Fibroblast of mammary gland (primary cell): ENCODE measurements around the gene GALNT7.

Experiments
- DNase-seq: peaks from one replicate; pipeline ENCODE4 v3.0.0-alpha.2; 2010; ENCODE audit warnings: low read depth
- H3K4me3 ChIP-seq: 2 replicates; pipeline ENCODE4 v1.5.1; 2011; ENCODE audit warnings: low read depth, mild to moderate bottlenecking, low read length, moderate library complexity; ENCODE audit not compliant: control insufficient read depth
- TF ChIP-seq, protein P1 (sequence below): conservative IDR thresholded peaks from 2 replicates; pipeline ENCODE4 v1.5.1; 2011; ENCODE audit warnings: low read depth, low read length, inconsistent platforms; ENCODE audit not compliant: control insufficient read depth, insufficient read depth

GALNT7 gene

DNA sequence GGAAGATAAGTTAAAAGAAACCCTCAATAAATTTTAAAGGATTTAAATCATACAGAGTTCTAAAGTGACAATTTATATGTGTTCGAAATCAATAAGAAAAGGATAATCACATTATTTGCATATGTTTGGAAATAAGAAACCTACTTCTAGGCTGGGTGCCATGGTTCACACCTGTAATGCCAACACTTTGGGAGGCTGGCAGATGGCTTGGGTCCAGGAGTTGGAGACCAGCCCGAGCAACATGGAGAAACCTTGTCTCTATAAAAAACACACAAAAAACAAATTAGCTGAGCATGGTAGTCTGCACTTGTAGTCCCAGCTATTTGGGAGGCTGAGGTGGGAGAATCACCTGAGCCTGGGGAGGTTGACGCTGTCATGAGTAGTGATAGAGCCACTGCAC, 194.1 kb downstream of the GALNT7 start:
- no peak for DNase-seq
- H3K4me3 ChIP-seq, result no peak overlapping the region
- TF ChIP-seq, protein P1, sequence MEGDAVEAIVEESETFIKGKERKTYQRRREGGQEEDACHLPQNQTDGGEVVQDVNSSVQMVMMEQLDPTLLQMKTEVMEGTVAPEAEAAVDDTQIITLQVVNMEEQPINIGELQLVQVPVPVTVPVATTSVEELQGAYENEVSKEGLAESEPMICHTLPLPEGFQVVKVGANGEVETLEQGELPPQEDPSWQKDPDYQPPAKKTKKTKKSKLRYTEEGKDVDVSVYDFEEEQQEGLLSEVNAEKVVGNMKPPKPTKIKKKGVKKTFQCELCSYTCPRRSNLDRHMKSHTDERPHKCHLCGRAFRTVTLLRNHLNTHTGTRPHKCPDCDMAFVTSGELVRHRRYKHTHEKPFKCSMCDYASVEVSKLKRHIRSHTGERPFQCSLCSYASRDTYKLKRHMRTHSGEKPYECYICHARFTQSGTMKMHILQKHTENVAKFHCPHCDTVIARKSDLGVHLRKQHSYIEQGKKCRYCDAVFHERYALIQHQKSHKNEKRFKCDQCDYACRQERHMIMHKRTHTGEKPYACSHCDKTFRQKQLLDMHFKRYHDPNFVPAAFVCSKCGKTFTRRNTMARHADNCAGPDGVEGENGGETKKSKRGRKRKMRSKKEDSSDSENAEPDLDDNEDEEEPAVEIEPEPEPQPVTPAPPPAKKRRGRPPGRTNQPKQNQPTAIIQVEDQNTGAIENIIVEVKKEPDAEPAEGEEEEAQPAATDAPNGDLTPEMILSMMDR, result no peak

DNA sequence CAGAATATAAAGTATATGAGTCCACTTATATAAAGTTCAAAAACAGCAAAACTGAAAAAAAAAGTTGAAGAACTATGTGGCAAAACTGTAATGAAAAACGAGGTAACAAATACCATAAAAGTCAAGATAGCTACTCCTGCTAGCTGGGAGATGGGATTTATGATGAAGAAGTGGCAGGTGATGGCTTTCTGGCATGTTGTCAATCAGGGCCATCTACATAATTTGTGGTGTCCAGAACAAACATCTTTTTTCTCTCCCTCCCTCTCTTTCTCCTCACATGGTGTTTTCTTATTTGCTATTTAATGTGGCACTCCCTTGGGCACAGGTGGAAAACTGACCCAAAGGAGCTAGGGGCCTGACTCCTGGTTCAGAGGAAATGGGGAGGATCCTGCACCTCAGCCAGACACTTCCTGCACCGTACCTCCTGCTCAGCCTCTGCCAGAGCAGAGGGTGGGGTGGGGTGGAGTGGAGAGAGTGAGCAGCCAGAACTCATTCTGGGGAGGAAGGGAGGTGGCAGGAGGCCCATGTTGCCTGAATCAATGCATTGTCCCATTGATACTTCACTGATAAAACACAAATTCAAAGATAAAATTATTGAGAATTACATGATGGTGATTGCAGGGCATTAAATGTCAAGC, 196.9 kb downstream of the GALNT7 start:
- no peak overlapping the region for H3K4me3 ChIP-seq
- no peak for DNase-seq
- TF ChIP-seq, protein P1, result no peak

DNA sequence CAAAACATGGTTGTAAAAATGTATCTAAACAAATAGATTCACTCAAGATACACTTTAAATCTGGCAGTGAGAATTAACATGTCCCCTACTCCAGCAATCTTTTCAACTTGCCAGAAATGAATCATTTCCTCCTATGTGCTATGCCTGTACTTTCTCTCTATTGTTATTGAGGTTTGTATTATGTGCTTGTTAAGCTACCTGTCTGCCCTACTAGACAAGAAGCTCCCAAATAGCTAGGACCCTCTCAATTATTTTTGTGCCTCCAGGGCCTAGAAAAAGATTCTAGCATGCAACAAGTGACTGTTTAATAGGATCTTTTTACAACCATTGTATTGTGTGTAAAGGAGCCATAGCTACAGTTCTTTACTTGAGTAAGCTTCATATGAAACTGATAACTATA, 198.7 kb downstream of the GALNT7 start:
- TF ChIP-seq, protein P1, result no peak
- peak; percentile 41 for DNase-seq
- no peak overlapping the region for H3K4me3 ChIP-seq

DNA sequence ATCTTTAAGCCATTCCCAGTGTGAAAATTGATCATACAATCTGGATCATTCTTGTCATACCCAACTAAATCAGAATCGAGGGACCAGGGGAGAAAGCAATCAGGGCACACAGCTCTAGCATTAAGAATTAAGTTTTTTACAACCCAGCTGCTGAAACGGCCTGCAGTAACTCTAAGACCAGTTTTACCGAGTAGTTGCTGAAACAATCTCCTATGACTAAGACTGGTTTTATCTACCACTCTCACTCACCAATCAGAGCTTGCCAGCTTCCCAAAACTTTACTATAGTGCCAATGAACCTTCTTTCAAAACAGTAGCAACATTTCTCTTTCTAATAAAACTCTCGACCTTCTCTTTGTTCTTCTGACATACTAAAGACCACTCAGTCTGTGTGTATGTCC, 199.3 kb downstream of the GALNT7 start:
- DNase-seq, result peak; percentile 38
- TF ChIP-seq, protein P1, result no peak
- H3K4me3 ChIP-seq, result no peak overlapping the region

DNA sequence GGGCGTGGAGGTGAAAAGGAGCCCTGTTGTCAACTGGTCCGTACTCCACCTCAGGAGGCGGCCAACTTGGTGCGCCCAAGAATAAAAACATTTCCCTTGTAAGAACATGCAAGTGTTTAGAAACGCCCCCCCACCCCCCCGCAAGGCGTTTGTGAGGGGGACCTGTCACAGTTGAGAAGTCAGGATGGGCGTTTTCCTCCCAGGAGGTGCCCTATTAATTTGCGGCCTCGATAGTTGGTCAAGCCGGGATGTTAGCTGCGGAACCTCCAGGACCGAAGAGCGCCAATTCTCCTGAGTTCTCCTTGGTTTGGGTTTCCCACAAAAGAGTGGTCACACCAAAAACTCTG, 201.5 kb downstream of the GALNT7 start:
- DNase-seq, result no peak
- peak overlapping the region; percentile 71 for H3K4me3 ChIP-seq
- TF ChIP-seq, protein P1, result no peak

DNA sequence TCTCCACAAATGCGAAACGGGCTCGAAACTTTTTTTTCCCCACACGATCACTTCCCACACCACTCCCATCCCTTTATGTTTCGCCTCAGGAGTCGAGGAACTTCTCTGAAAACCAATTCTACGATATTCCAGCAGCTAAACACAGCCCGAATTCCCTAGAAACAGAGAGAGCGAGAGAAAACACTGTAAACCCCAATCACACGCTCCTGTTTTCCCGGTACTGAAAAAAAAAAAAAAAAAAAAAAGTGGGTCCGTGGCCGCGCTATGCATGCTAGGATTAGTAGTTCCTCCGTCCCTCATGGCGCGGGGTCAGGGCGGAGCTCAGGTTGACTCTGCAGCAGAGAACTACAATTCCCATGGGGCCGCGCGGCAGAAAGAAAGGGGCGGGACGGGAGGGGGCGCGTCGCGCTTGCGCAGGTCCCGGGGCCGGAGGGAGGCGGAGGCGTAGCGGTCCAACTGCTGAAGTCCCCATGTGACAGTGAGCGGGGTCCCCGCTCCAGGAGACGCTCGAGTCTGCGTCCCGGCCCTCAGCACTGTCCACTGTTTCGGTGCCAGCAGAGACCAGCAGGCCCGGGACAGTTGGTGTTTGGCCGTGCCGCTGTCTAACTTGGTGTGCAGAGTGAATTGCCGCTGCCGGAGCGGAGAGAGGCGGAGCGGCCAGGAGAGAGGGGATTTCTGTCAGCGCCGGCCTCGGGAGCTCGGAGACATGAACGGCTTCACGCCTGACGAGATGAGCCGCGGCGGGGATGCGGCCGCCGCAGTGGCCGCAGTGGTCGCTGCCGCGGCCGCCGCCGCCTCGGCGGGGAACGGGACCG, 202.1 kb downstream of the GALNT7 start, which contains the start of gene SAP30:
Gene SAP30 (plus strand): TSS at position 478 of the 815 bp plus-strand sequence. CDS start 229 bp downstream, at position 707.
- H3K4me3 ChIP-seq, result peak within 1 kb of the TSS; percentile 74
- TF ChIP-seq, protein P1, result no peak
- peak; percentile 97 for DNase-seq
